ENCODE measurements around the gene LMCD1.

DNA sequence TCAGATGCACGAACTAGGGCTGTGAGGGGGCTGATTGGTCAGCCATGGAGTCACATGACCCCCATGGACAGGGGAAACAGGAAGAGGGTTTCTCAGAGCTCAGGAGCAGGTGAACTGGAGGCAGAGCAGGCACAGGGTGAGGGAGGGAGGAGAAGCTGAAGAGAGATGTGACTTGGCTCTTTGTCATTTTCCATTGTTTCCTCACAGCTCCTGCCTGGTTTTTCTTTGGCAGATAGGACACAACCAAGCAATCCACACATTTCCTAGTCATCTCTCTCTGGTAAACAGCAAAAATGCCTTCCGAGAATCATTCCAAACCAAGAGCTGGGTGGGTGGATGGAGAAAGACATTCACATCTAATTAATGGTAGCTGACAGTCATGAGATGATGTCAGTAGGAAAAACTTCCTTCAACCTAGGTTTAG is 43.4 kb upstream of the LMCD1 start:
- TF ChIP-seq, protein P1, sequence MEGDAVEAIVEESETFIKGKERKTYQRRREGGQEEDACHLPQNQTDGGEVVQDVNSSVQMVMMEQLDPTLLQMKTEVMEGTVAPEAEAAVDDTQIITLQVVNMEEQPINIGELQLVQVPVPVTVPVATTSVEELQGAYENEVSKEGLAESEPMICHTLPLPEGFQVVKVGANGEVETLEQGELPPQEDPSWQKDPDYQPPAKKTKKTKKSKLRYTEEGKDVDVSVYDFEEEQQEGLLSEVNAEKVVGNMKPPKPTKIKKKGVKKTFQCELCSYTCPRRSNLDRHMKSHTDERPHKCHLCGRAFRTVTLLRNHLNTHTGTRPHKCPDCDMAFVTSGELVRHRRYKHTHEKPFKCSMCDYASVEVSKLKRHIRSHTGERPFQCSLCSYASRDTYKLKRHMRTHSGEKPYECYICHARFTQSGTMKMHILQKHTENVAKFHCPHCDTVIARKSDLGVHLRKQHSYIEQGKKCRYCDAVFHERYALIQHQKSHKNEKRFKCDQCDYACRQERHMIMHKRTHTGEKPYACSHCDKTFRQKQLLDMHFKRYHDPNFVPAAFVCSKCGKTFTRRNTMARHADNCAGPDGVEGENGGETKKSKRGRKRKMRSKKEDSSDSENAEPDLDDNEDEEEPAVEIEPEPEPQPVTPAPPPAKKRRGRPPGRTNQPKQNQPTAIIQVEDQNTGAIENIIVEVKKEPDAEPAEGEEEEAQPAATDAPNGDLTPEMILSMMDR (conservative IDR thresholded peaks at IDR 0.05; ENCODE audit: low read depth in 2 of 2), result no peak
- no peak for TF ChIP-seq EZH2phosphoT487 (IDR thresholded peaks at IDR 0.05; ENCODE audit: unreplicated experiment)
- TF ChIP-seq, protein P2, sequence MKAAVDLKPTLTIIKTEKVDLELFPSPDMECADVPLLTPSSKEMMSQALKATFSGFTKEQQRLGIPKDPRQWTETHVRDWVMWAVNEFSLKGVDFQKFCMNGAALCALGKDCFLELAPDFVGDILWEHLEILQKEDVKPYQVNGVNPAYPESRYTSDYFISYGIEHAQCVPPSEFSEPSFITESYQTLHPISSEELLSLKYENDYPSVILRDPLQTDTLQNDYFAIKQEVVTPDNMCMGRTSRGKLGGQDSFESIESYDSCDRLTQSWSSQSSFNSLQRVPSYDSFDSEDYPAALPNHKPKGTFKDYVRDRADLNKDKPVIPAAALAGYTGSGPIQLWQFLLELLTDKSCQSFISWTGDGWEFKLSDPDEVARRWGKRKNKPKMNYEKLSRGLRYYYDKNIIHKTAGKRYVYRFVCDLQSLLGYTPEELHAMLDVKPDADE (IDR thresholded peaks at IDR 0.05), result no peak
- no peak for TF ChIP-seq EZH2 (IDR thresholded peaks at IDR 0.05; ENCODE audit: low read depth, unreplicated experiment)
- TF ChIP-seq POLR2AphosphoS5 (IDR thresholded peaks at IDR 0.05; ENCODE audit: low read depth), result no peak
- no peak for TF ChIP-seq CREB1 (CRISPR knock-in tag; IDR thresholded peaks at IDR 0.05; ENCODE audit: low read depth)
- no peak for TF ChIP-seq ZNF331 (CRISPR knock-in tag; IDR thresholded peaks at IDR 0.05; ENCODE audit: low read depth)
- TF ChIP-seq REST (IDR thresholded peaks at IDR 0.05; ENCODE audit: unreplicated experiment), result no peak
- TF ChIP-seq ZNF114 (CRISPR knock-in tag; IDR thresholded peaks at IDR 0.05), result no peak

All from GM23338 (cell line).